ENCODE results near the gene SGPP2.
"Not testable (repeated sequence)": the region's sequence is repeated elsewhere in the genome, so short reads cannot be mapped to it uniquely, and the experiment has no call there.

The SGPP2 gene

DNA sequence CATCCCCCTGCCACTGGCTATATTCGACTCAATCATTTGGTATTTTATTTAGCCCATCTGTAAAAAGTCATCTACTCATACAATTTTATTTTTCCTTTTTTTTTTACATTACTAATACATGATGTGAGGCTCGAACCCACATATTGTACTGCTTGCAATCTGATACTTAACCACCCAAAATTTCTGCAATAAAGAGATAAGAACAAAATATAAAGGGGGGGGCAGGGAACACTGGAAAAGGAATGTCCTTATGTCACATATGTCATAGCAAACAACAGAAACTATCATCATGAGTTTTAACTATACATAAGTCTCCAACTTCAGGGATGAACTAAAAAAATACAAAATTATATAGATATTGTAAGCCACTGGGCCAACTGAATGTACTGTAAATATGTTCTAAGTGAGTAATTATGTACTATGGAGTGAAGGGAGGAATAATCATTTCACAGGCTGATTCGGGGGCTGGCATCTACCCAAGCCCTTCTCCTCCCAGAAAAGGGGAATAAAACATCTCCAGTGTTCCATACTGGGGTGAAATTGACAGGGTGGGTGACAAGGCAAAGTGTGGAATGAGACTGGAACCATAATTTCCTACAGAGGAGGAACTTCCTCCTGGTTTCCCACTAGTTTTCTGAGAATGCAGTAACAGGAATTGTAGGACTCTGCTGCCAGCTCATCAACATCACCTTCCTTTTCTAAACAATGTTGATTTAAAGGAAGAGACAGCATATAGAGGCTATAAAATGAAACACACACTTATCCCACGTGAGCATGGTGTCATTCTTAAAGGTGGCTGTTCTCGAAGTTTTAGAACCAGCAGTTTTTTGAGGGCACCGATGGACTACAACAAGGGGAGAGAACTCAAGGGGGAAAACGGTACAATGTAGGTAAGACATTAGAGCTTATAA, 152.1 kb downstream of the SGPP2 start:
- DNase-seq (ENCODE audit: low read depth in 2 of 2): no peak

GRCh38 chr2:222577341-222577740, 153.0 kb downstream of the SGPP2 start:
- no peak for DNase-seq (ENCODE audit: low read depth in 2 of 2)

- no peak for DNase-seq (ENCODE audit: low read depth in 2 of 2)
These were observed 158.6 kb downstream of the SGPP2 start for GRCh38 chr2:222582928-222583327.

DNA sequence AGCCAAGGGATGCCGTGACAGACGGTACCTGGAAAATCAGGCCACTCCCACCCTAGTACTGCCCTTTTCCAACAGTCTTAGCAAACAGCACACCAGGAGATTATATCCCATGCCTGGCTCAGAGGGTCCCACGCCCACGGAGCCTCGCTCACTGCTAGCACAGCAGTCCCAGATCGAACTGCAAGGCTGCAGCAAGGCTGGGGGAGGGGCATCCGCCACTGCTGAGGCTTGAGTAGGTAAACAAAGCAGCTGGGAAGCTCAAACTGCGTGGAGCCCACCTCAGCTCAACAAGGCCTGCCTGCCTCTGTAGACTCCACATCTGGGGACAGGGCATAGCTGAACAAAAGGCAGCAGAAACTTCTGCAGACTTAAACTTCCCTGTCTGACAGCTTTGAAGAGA, 160.2 kb downstream of the SGPP2 start:
- not testable (repeated sequence) for DNase-seq (ENCODE audit: low read depth in 2 of 2)

- DNase-seq (ENCODE audit: low read depth in 2 of 2): no peak
These were observed 167.3 kb downstream of the SGPP2 start for GRCh38 chr2:222591661-222592060.

DNA sequence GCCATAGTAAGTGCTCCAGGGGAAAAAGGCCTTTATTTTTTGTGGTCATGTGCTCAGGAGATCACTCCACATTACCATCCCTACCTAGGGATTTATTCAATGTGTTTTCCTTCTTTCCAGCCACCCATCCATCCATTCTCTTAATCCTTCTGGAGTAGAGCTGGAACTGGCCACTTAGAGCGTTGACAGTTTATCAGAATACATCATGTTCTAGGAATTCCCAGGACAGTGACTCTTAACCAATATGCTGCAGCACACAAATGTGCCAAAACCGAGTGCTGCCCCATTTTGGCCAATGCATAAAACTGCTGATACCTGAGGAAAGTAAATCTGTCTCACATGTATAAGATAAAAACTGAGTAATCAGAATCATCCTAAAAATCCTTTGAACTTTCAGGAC, 167.8 kb downstream of the SGPP2 start:
- DNase-seq (ENCODE audit: low read depth in 2 of 2): no peak

DNA sequence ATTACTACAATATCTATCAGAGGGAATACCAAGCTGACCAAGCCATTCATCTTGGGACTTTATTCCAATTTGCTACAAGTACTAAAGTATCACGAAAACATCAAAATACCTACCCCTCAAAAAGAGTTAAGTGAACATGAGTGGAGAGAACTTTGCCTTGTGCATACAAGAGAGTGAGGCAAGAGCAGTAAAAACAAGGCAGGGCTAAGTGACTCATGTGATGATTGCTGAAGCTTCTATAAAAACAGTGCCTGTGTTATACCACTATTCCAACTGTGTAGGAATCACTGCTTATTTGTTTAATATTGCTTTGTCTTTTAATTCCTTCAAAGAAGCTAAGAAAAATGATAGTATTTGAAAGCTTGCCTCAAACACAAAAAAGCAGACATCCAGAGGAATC, 170.3 kb downstream of the SGPP2 start:
- no peak for DNase-seq (ENCODE audit: low read depth in 2 of 2)

DNA sequence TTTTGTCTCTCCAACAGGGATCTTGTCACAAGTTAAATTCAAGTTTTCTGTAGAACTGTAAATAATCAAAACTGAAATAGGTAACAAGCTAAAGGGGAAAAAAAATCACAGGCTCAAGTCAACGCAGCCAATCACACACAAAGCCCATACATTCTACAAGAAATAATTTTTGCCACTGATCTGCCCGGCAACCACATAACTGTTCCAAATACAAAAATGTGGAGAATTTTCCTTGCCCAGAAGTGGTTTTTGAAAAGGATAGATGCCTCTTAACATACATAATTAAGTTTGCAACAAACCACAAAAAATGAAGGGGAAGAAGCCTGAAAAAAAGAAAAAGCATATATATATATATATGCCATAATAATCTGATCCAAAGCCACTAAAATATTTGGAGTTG, 171.2 kb downstream of the SGPP2 start:
- no peak for DNase-seq (ENCODE audit: low read depth in 2 of 2)

- DNase-seq (ENCODE audit: low read depth in 2 of 2): no peak
These were observed 174.3 kb downstream of the SGPP2 start for GRCh38 chr2:222598611-222599010.

- no peak for DNase-seq (ENCODE audit: low read depth in 2 of 2)
These were observed 179.2 kb downstream of the SGPP2 start for GRCh38 chr2:222603501-222603900.

- no peak for DNase-seq (ENCODE audit: low read depth in 2 of 2)
These were observed 180.6 kb downstream of the SGPP2 start for GRCh38 chr2:222604749-222605515.

DNA sequence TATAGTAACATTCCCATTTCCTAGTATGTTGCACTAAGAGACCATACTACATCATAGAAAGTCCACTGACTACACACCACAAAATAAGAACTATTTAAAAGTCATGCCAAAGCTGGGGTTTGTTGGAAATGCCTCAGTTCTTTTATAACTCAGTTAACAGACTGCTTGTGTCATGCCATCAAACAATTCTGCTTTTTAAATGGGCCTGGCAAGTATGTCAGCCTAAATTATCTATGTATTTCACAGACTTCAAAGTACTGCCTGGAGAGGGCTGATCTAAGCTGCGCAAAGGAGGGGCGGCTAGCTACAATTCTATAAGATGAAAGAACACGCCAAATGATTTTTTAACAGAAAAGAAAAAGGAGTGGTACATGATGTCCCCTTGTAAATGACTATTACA, 182.0 kb downstream of the SGPP2 start:
- no peak for DNase-seq (ENCODE audit: low read depth in 2 of 2)

DNA sequence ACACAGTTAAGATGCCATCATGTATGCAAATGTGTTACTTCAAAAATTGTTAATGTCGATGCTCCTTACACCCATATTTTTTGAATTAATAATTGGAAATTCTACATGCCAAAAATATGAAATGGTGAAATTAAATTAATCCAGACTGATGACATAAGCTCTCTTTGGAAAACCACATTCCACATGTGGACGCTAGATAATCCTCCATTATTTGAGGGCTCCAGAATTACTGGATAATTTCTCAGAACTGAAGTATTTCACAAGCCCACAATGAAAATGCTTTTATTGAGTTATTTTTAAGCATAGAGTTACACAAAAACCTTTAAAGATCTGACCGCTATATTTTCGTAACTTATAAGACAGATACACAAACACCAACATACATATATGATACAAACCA, 183.7 kb downstream of the SGPP2 start:
- peak; percentile 37 to 42 for DNase-seq (ENCODE audit: low read depth in 2 of 2)

DNA sequence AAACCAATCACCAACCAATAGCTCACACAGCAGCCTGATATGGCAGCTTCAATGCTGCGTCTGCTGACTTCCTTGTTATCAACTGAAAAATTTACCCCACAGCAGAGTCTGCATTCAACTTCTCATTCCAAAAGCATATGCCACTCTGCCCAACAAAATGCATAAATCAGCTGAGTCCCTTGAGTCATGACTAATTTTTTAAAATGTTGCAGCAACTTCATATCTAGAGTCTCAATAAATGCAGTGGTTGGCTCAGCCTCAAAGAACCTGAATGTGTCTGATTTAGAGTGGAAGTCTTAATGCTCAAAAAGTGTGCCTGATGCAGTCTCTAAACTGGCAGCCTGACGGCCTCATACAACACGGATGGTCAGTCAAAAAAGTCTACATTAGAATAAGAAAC, 185.0 kb downstream of the SGPP2 start:
- DNase-seq (ENCODE audit: low read depth in 2 of 2): no peak

All from fibroblast of skin of left quadriceps (primary cell).